GM21529 (cell line): ENCODE results near the gene ASB14.
"Not testable (repeated sequence)": the region's sequence is repeated elsewhere in the genome, so short reads cannot be mapped to it uniquely, and the experiment has no call there.

Source experiments
- ATAC-seq: cut with Tn5 transposase; IDR thresholded peaks from one replicate; pipeline ENCODE4 v1.9.1; 2021; ENCODE audit not compliant: unreplicated experiment

Gene ASB14

GRCh38 chr3:57292159-57292896 is at the start of gene ASB14:
TSS of gene ASB14 (minus strand) at chr3:57292685. CDS start at chr3:57292033, 652 bp downstream.
- no peak for ATAC-seq

- ATAC-seq: not testable (repeated sequence)
Observed at GRCh38 chr3:57339071-57339642, 46.7 kb upstream of the ASB14 start.

GRCh38 chr3:57338272-57339070 is 46.0 kb upstream of the ASB14 start:
- not testable (repeated sequence) for ATAC-seq

GRCh38 chr3:57335283-57335938 is 42.9 kb upstream of the ASB14 start:
- ATAC-seq: no peak

- no peak for ATAC-seq
Observed at GRCh38 chr3:57331078-57331610, 38.7 kb upstream of the ASB14 start.

- not testable (repeated sequence) for ATAC-seq
Observed at GRCh38 chr3:57326498-57326897, 34.0 kb upstream of the ASB14 start.

- no peak for ATAC-seq
Observed at GRCh38 chr3:57314204-57314603, 21.7 kb upstream of the ASB14 start.

- no peak for ATAC-seq
Observed at GRCh38 chr3:57309769-57310360, 17.4 kb upstream of the ASB14 start.

- not testable (repeated sequence) for ATAC-seq
Observed at GRCh38 chr3:57303520-57303919, 11.0 kb upstream of the ASB14 start.

GRCh38 chr3:57298041-57298440 is 5.6 kb upstream of the ASB14 start:
- no peak for ATAC-seq

- ATAC-seq: no peak
Observed at GRCh38 chr3:57292897-57293526, 527 bp upstream of the ASB14 start.

GRCh38 chr3:57288403-57288802 is 4.1 kb downstream of the ASB14 start:
- no peak for ATAC-seq

- no peak for ATAC-seq
Observed at GRCh38 chr3:57287205-57287604, 5.3 kb downstream of the ASB14 start.

- no peak for ATAC-seq
Observed at GRCh38 chr3:57283334-57283733, 9.2 kb downstream of the ASB14 start.

GRCh38 chr3:57281715-57282114 is 10.8 kb downstream of the ASB14 start:
- no peak for ATAC-seq

- no peak for ATAC-seq
Observed at GRCh38 chr3:57279685-57280084, 12.8 kb downstream of the ASB14 start.

GRCh38 chr3:57278237-57278636 is 14.2 kb downstream of the ASB14 start:
- ATAC-seq: no peak

- no peak for ATAC-seq
Observed at GRCh38 chr3:57275393-57275792, 17.1 kb downstream of the ASB14 start.

GRCh38 chr3:57274845-57275244 is 17.6 kb downstream of the ASB14 start:
- no peak for ATAC-seq

- ATAC-seq: no peak
Observed at GRCh38 chr3:57268416-57268815, 24.1 kb downstream of the ASB14 start.
